IMR-90 (cell line): ENCODE data around the gene PSMD1. TPM values are rescaled to one million over a fixed set of nuclear protein-coding genes. Genes with fewer than 3 reads are reported as not detected.

Experiments used
- ATAC-seq: fragments of 200-7000 bp; cut with Tn5 transposase; 2 replicates; pipeline ENCODE4 v1.9.1; 2020; ENCODE audit warnings: low read depth, mild to moderate bottlenecking, moderate library complexity
- BruUV-seq: library from RNA; stranded (reverse); fragments of 400-500 nt; replicated peaks from 2 replicates; lab custom pipeline; 2021; lab: Mats Ljungman, UMichigan
- CTCF ChIA-PET: fragments of 300-600 bp; formaldehyde crosslinking; extraction: SDS; loops from one replicate; lab custom pipeline; 2021; ENCODE audit warnings: antibody characterized with exemption; lab: Yijun Ruan, JAX
- POLR2A ChIA-PET: fragments of 300-600 bp; sonication (Branson Sonifier 250); formaldehyde crosslinking; loops from one replicate; lab custom pipeline; 2022; ENCODE audit warnings: antibody characterized with exemption; ENCODE audit not compliant: unreplicated experiment; lab: Charles Lee
- DNase-seq: peaks from one replicate; pipeline ENCODE4 v3.0.0; 2013
- H2AFZ ChIP-seq: replicated peaks from 2 replicates; pipeline ENCODE3; 2013; ENCODE audit warnings: low read length, mild to moderate bottlenecking; ENCODE audit not compliant: poor library complexity
- H2AK5ac ChIP-seq: 2 replicates; pipeline ENCODE4 v1.6.1; 2013; ENCODE audit warnings: low read depth, low read length, inconsistent platforms
- H2AK9ac ChIP-seq: replicated peaks from 2 replicates; pipeline ENCODE3; 2013; ENCODE audit warnings: mild to moderate bottlenecking, low read depth, low read length, moderate library complexity; ENCODE audit not compliant: poor library complexity
- H2BK120ac ChIP-seq: 2 replicates; pipeline ENCODE4 v1.6.1; 2013; ENCODE audit warnings: low read depth, low read length, inconsistent platforms
- H2BK15ac ChIP-seq: 3 replicates; pipeline ENCODE4 v1.6.1; 2013; ENCODE audit warnings: low read depth, low read length, inconsistent platforms
- H2BK20ac ChIP-seq: 2 replicates; pipeline ENCODE4 v1.6.1; 2013; ENCODE audit warnings: low read depth, mild to moderate bottlenecking, inconsistent platforms, low read length, moderate library complexity
- H2BK5ac ChIP-seq: 2 replicates; pipeline ENCODE4 v1.6.1; 2013; ENCODE audit warnings: mild to moderate bottlenecking, low read depth, low read length, inconsistent platforms; ENCODE audit not compliant: poor library complexity, severe bottlenecking
- H3K14ac ChIP-seq: replicated peaks from 2 replicates; pipeline ENCODE4 v1.6.1; 2013; ENCODE audit warnings: low read depth, low read length, inconsistent platforms
- H3K18ac ChIP-seq: 2 replicates; pipeline ENCODE4 v1.6.1; 2013; ENCODE audit warnings: low read depth, low read length, control low read depth
- H3K23ac ChIP-seq: 2 replicates; pipeline ENCODE4 v1.6.1; 2013; ENCODE audit warnings: low read depth, low read length, inconsistent platforms
- H3K27ac ChIP-seq: 2 replicates; pipeline ENCODE4 v1.5.1; 2013; ENCODE audit warnings: mild to moderate bottlenecking, control low read depth, low read length; ENCODE audit not compliant: insufficient read depth
- H3K27me3 ChIP-seq: 2 replicates; pipeline ENCODE4 v1.6.1; 2013; ENCODE audit warnings: low read length; ENCODE audit not compliant: control insufficient read depth, insufficient read depth
- H3K36me3 ChIP-seq: 2 replicates; pipeline ENCODE4 v1.6.1; 2013; ENCODE audit warnings: low read length, mixed read lengths; ENCODE audit not compliant: control insufficient read depth, insufficient read depth
- H3K4ac ChIP-seq: 2 replicates; pipeline ENCODE4 v1.6.1; 2013; ENCODE audit warnings: low read depth, low read length, inconsistent platforms
- H3K4me1 ChIP-seq: 2 replicates; pipeline ENCODE4 v1.6.1; 2013; ENCODE audit warnings: low read length, mixed read lengths; ENCODE audit not compliant: control insufficient read depth, insufficient read depth
- H3K4me2 ChIP-seq: 2 replicates; pipeline ENCODE4 v1.6.1; 2013; ENCODE audit warnings: low read depth, mild to moderate bottlenecking, control low read depth, low read length, moderate library complexity
- H3K4me3 ChIP-seq: 2 replicates; pipeline ENCODE4 v1.5.1; 2013; ENCODE audit warnings: low read depth, mild to moderate bottlenecking, control low read depth, low read length, moderate library complexity; ENCODE audit not compliant: insufficient read depth
- H3K56ac ChIP-seq: 2 replicates; pipeline ENCODE4 v1.6.1; 2013; ENCODE audit warnings: low read length, inconsistent platforms; ENCODE audit not compliant: insufficient read depth; ENCODE audit errors: extremely low read depth
- H3K79me1 ChIP-seq, 2 experiments: 2 replicates each; pipeline ENCODE4 v1.6.1; 2013; ENCODE audit warnings: low read length in 2 of 2, inconsistent platforms in 1 of 2, low read depth in 1 of 2
- H3K9ac ChIP-seq: 2 replicates; pipeline ENCODE4 v1.6.1; 2013; ENCODE audit warnings: low read depth, low read length, control low read depth
- H3K9me1 ChIP-seq: 2 replicates; pipeline ENCODE4 v1.6.1; 2013; ENCODE audit warnings: low read length, inconsistent platforms; ENCODE audit not compliant: insufficient read depth
- H3K9me3 ChIP-seq: 2 replicates; pipeline ENCODE4 v1.6.1; 2013; ENCODE audit warnings: low read length; ENCODE audit not compliant: control insufficient read depth, insufficient read depth
- H4K20me1 ChIP-seq: 2 replicates; pipeline ENCODE4 v1.6.1; 2013; ENCODE audit warnings: low read length, inconsistent platforms; ENCODE audit not compliant: insufficient read depth
- H4K5ac ChIP-seq: 2 replicates; pipeline ENCODE4 v1.6.1; 2013; ENCODE audit warnings: mild to moderate bottlenecking, low read depth, low read length, control low read depth
- H4K8ac ChIP-seq, 2 experiments: 2 replicates each; pipeline ENCODE4 v1.6.1; 2013; ENCODE audit warnings: low read depth in 2 of 2, low read length in 2 of 2, control low read depth in 1 of 2, inconsistent platforms in 1 of 2
- H4K91ac ChIP-seq: 2 replicates; pipeline ENCODE4 v1.6.1; 2013; ENCODE audit warnings: low read depth, low read length, inconsistent platforms; ENCODE audit not compliant: insufficient read depth
- BHLHE40 ChIP-seq: fragments of 150-350 bp; IDR thresholded peaks from 2 replicates; pipeline ENCODE4 v1.6.1; 2016; ENCODE audit warnings: mild to moderate bottlenecking, low read depth, low read length
- CEBPB ChIP-seq: IDR thresholded peaks from 2 replicates; pipeline ENCODE4 v1.6.1; 2012; ENCODE audit warnings: low read depth, low read length, improper control_type of control experiment
- CHD1 ChIP-seq: IDR thresholded peaks from 2 replicates; pipeline ENCODE4 v1.6.1; 2012; ENCODE audit warnings: low read depth, low read length, improper control_type of control experiment
- CTCF ChIP-seq: conservative IDR thresholded peaks from 2 replicates; pipeline ENCODE4 v1.5.1; 2012; ENCODE audit warnings: mild to moderate bottlenecking, low read depth, low read length, improper control_type of control experiment
- ELK1 ChIP-seq: fragments of 150-350 bp; IDR thresholded peaks from 2 replicates; pipeline ENCODE4 v1.6.1; 2016; ENCODE audit warnings: low read depth, mild to moderate bottlenecking, low read length, moderate library complexity, borderline replicate concordance
- FOS ChIP-seq: fragments of 150-350 bp; IDR thresholded peaks from 2 replicates; pipeline ENCODE4 v1.6.1; 2016; ENCODE audit warnings: low read depth, low read length
- MAFK ChIP-seq: IDR thresholded peaks from 2 replicates; pipeline ENCODE4 v1.6.1; 2012; ENCODE audit warnings: low read depth, low read length, improper control_type of control experiment
- MAZ ChIP-seq: IDR thresholded peaks from 2 replicates; pipeline ENCODE4 v1.6.1; 2012; ENCODE audit warnings: low read depth, mild to moderate bottlenecking, low read length, improper control_type of control experiment, moderate library complexity, borderline replicate concordance
- MXI1 ChIP-seq: IDR thresholded peaks from 2 replicates; pipeline ENCODE4 v1.6.1; 2012; ENCODE audit warnings: low read depth, mild to moderate bottlenecking, low read length, moderate library complexity, borderline replicate concordance
- NFE2L2 ChIP-seq: fragments of 150-350 bp; IDR thresholded peaks from 2 replicates; pipeline ENCODE4 v1.6.1; 2016; ENCODE audit warnings: low read depth, mild to moderate bottlenecking, low read length
- POLR2A ChIP-seq: IDR thresholded peaks from 2 replicates; pipeline ENCODE4 v1.6.1; 2012; ENCODE audit warnings: mild to moderate bottlenecking, low read depth, low read length
- RAD21 ChIP-seq: IDR thresholded peaks from 2 replicates; pipeline ENCODE4 v1.6.1; 2012; ENCODE audit warnings: low read length, improper control_type of control experiment
- RCOR1 ChIP-seq: IDR thresholded peaks from 2 replicates; pipeline ENCODE4 v1.6.1; 2012; ENCODE audit warnings: mild to moderate bottlenecking, low read length, improper control_type of control experiment; ENCODE audit not compliant: insufficient replicate concordance
- RFX5 ChIP-seq: IDR thresholded peaks from 2 replicates; pipeline ENCODE4 v1.8.0; 2012; ENCODE audit warnings: low read depth, mild to moderate bottlenecking, low read length, moderate library complexity
- SMC3 ChIP-seq: fragments of 150-350 bp; IDR thresholded peaks from 2 replicates; pipeline ENCODE4 v1.6.1; 2016; ENCODE audit warnings: low read depth, mild to moderate bottlenecking, antibody characterized with exemption, low read length, moderate library complexity
- USF2 ChIP-seq: fragments of 150-350 bp; IDR thresholded peaks from 2 replicates; pipeline ENCODE4 v1.6.1; 2017; ENCODE audit warnings: mild to moderate bottlenecking, antibody characterized with exemption, low read length, low read depth
- WGBS, 2 experiments: methylation state at CpG; one replicate each; pipeline versions ENCODE4 v1.1.5 to v1.1.7; 2013; ENCODE audit warnings: missing lambda C conversion rate in 2 of 2; ENCODE audit not compliant: insufficient read length in 1 of 2; ENCODE audit errors: extremely low coverage in 2 of 2; 5-methylcytosine and 5-hydroxymethylcytosine counted together
- dilution Hi-C: fragments of 300-500 bp; cut with HindIII; formaldehyde crosslinking; loops from one replicate; pipeline ENCODE4 v1.14.3; 2018; ENCODE audit warnings: low sequenced_read_pairs; ENCODE audit not compliant: unreplicated experiment
- in situ Hi-C: fragments of 300-500 bp; cut with MboI; formaldehyde crosslinking; loops from 3 replicates; pipeline ENCODE4 v1.14.3; 2019; ENCODE audit warnings: low sequenced_read_pairs, inconsistent platforms, mixed read lengths
- intact Hi-C: fragments of 100-400 bp; cut with micrococcal nuclease; formaldehyde crosslinking; loops from 2 replicates; pipeline ENCODE4 v1.10.0; 2022
- polyA plus RNA-seq, 3 experiments: library from polyadenylated mRNA; depleted of rRNA; stranded (reverse); fragments of >200 nt; gene quantifications; 2 replicates each; pipeline ENCODE4 v1.2.3, GENCODE V29; 2012; ENCODE audit warnings: low replicate concordance in 1 of 3
- total RNA-seq: library from RNA; depleted of rRNA; stranded (reverse); fragments of >200 nt; gene quantifications from 2 replicates; pipeline ENCODE4 v1.2.3, GENCODE V29; 2012

Gene PSMD1
- total and polyA plus RNA-seq, 2 of the 4 experiments (the other 2 are of a cell fraction): 89.8 to 181 TPM

GRCh38 chr2:231196592-231196991 is 139.9 kb downstream of the PSMD1 start:
- ChIA-PET CTCF (interaction anchor here (0.7 kb wide), 1 partner anchor 14 kb away, joined by 3 read pairs; no protein-coding TSS in a partner anchor), POLR2A (no interaction called here)
- Histone ChIP-seq H4K20me1 (peaks cover 3% of the 10 kb centered on the region; the same call in 1 of the 2 replicates), H3K79me1 (peaks cover 21 to 38% of the 10 kb centered on the region in 2 experiments), H2BK15ac (no peak overlapping the region), H3K9ac (no peak overlapping the region), H3K4me3 (no peak overlapping the region), H4K5ac (no peak overlapping the region), H3K9me1 (peaks cover 20% of the 10 kb centered on the region), H3K27me3 (no peaks in the 10 kb centered on the region), H3K4me1 (peaks cover 18% of the 10 kb centered on the region; the same call in 1 of the 2 replicates), H4K8ac (no peak overlapping the region), H3K9me3 (no peaks in the 10 kb centered on the region), H3K14ac (no peak overlapping the region), H3K18ac (no peak overlapping the region), H2AFZ (peak overlapping the region; percentile 33), H2BK20ac (peak overlapping the region; percentile 59; the same call in 1 of the 2 replicates), H2BK5ac (no peak overlapping the region), H3K23ac (no peak overlapping the region; the same call in 1 of the 2 replicates), H2AK9ac (peak overlapping the region; percentile 71), H3K4ac (0 out of 2 replicates have a peak overlapping the region, but pooled peaks have one; percentile 27), H3K56ac (no peak overlapping the region), H4K91ac (peak overlapping the region; percentile 12; the same call in 1 of the 2 replicates), H3K27ac (no peak overlapping the region), H3K4me2 (no peak overlapping the region), H2BK120ac (peak overlapping the region; percentile 39), H2AK5ac (peak overlapping the region; percentile 79; the same call in 1 of the 2 replicates), H3K36me3 (no peaks in the 10 kb centered on the region)
- DNase-seq (no peak), ATAC-seq (no peak)
- TF ChIP-seq CTCF: no peak
- TF ChIP-seq FOS: no peak
- no peak for TF ChIP-seq MAFK
- no peak for TF ChIP-seq ELK1
- no peak for TF ChIP-seq POLR2A
- no peak for TF ChIP-seq MXI1
- no peak for TF ChIP-seq BHLHE40
- TF ChIP-seq RFX5: no peak
- no peak for TF ChIP-seq CEBPB
- no peak for TF ChIP-seq MAZ
- no peak for TF ChIP-seq SMC3
- TF ChIP-seq RAD21: no peak
- TF ChIP-seq CHD1: no peak
- TF ChIP-seq RCOR1: no peak
- no peak for TF ChIP-seq USF2
- TF ChIP-seq NFE2L2: no peak
- in situ Hi-C loops: no loop called here
- dilution Hi-C loops: no loop called here
- no CpG with 5 or more reads among the region's 5 CpGs for WGBS, 2 experiments
- no TSS peak for BruUV-seq
- intact Hi-C loops: no loop called here
